Activated naive CD4-positive, alpha-beta T cell treated with anti-CD3 and anti-CD28 coated beads, Interleukin-2, amount 50 U/mL, for 16 hours (primary cell): Measurements from ENCODE around the gene TH.

ENCODE experiments used
- DNase-seq: peaks from one replicate; pipeline ENCODE4 v3.0.0-alpha.2; 2020

Gene TH

DNA sequence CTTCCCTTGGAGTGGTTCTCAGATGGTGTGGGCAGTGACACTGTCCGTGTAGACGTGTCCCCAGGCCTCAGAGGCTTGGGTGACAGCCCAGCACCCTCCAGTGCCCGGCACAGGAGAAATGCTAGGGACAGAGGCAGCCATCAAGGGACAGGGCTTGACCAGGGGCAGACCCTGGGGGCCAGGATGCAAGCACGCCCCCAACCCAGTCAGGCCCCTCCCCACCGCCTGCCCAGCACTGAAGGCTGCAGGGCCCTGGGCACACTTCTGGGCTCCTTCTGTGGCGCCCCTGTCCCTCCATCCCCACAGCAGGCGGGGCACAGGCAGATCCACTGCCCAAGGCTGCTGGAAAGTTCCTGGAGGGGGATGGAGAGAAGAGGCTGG is 43.5 kb downstream of the TH start:
- DNase-seq: no peak

DNA sequence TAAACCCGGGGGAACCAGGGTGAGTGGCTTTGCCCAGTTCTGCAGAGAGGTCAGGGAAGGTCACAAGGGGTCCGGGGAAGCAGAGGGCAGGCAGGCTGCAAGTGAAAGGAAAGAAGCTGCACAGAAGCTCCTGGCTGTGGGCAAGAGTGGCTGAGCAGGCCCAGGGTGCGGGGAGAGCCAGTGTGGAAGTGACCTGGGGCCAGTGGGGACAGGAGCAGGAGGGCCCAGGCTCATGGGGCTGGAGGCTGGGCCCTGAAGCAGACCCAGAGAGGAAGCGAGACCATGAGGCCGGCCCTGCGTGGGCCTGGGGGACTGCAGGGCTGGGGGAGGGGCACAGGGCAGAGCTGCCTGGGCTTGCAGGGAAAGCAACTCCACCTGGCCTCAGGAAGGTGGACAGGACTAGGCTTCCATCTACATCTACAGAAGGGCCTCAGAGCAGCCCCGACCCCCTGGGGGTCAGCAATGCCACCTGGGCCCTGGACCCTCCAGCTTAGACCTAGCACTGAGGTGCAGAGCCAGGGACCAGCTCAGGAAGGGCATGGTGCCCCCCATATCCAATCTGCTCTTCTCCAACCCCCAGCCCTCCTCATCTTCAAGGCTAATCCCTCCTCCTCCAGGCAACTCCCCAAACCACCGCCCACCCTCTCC is 44.0 kb downstream of the TH start:
- DNase-seq: no peak

DNA sequence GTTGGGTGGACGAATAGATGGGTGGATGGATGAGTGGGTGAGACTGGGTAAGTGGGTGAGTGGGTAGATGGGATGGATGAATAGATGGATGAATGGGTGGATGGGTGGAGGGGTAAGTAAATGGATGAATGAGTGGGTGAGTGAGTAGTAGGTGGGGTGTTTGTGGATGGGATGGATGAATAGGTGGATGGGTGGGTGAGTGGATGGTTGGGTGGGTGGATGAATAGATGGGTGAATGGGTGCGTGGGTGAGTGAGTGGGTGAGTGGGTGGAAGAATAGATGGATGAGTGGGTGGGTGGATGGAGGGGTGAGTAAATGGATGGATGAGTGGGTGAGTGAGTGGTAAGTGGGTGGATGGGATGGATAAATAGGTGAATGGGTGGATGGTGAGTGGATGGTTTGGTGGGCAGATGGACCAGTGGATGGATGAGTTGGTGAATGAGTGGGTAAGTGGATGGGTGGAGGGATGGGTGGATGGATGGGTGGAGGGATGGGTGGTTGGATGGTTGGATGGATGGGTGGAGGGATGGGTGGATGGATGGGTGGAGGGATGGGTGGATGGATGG is 45.0 kb downstream of the TH start:
- DNase-seq: no peak

DNA sequence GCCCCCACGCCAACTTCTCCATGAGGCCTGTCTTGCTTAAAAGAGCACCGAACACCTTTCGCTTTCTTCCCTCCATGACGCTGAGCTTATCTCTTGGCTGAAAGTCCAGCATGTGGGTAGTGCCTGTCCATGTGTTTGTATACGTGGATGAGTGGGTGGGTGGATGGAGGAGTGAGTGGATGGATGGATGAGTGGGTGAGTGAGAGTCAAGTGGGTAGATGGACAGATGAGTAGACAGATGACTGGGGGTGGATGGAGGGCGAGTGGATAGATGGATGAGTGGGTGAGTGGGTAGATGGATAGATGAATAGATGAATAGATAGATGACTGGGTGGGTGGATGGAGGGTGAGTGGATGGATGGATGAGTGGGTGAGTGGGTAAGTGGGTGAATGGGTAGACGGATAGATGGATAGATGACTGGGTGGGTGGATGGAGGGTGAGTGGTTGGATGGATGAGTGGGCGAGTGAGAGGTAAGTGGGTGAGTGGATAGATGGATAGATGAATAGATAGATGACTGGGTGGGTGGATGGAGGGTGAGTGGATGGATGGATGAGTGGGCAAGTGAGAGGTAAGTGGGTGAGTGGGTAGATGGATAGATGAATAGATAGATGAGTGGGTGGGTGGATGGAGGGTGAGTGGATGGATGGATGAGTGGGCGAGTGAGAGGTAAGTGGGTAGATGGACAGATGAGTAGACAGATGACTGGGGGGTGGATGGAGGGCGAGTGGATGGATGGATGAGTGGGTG is 46.7 kb downstream of the TH start:
- DNase-seq: peak; percentile 5

DNA sequence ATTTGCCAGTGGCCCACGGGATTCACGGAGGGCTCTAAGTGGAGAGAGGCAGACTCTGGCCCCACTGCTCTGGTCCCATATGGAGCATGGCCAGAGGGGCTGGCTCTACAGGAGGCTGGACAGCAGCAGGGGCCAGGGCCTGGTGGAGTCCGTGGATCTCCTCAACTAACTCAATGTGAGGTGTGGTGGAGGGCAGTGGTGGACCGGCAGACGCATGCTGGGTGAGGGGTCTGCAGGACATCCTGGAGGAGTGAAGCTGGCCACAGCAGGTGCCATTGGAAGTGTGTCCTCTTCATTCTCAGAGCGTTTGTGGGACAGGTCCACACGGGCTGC is 48.0 kb downstream of the TH start:
- DNase-seq: peak; percentile 3

DNA sequence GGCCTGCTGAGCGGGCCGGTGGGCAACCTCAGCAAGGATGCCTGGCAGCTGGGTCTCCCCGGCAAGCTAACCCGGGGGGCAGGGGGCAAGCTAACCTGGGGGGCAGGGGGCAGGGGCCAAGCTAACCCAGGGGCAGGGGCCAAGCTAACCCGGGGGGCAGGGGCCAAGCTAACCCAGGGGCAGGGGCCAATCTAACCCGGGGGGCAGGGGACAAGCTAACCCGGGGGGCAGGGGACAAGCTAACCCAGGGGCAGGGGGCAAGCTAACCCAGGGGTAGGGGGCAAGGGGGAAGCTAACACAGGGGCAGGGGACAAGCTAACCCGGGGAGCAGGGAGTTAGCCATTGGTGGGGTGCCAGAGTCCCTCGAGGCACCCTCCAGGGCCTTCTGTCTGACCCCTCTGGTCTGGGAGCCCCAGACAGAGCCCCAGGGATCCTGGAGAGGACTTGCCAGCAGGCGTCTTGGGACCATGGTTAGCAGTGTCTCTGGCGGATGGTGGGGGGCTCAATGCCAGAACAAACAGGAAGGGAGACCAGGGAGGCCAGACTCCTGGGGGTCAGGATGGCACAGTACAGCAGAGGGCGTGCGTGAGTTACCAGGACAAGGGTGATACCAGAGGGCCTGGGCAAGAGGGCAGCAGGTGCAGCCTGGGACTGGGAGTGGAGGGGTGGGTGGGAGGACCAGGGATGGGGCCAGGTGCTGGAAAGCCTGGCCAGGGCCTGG is 48.5 kb downstream of the TH start:
- DNase-seq: peak; percentile 9

DNA sequence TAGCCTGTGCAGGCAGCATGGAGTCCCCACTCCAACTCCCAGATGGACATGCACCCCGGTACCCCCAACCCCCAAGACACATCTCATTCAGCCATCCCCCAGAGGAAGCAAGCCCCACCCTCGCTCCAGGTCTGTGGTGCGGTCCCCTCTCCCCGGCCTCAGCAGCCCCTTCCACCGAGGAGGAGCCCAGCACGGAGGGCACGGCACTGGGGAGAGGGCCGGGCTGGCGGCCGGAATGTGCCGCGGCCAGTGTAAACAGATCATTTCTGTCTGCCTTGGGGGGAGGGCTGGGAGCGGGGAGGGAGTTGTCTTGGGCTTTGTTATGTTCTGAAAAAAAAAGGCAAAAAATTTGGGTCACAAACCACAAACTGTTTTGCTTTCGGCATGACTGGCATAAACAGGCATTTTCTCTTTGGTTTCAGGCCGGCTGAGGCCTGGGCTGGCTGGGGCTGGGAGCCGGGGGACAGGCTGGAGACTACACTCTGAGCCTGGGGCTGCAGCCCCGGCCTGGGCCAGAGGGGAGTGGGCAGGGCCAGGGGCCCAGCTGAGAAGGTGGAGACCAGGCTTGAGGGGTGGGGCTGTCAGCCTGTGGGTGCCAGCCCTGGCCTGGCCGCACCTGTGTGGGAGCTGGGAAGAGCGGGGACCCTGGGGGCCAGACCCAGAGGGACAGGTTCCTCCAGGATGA is 49.3 kb downstream of the TH start:
- peak; percentile 6 for DNase-seq

DNA sequence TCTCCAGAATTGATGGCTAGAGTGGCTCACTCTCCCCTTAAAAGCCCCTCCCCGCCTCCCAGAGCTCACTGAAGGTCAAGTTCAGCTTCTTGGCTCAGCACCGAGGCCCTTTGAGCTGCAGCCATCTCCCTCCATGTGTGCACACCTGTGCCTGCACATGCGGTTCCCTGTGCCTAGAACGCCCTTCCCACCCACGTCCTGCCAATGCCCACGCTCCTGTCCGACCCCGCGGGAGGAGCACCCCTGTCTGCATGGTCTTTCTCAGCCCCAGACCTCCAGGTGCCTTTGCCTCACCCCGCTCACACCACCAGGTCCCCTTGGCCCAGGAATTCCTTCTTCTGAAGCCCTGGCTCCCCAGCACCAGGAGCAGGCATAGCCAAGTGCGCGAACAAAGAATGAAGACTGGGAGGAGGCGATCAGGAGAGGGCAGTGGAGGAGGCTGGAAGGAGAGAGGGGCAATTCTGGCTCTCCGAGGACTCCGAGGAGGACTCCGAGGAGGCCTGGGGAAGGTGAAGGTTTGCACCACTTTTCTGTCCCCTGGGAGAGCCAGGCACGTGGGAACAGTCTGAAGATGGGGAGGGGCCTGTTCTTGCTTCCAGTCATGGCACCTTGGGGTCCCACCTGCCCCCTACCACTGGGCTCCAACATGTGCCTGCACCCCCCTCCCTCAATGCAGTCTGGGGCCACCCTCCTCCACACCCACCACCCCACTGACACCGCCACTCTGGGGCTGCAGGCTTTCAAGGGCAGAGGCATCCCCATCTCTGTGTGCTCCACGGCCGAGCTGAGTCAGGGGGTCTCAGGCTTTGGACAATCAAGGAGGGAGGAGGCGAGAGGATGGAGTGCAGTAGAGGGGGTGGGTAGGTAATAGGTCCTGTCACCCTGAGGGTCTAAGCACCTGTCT is 50.1 kb downstream of the TH start:
- DNase-seq: peak; percentile 6

DNA sequence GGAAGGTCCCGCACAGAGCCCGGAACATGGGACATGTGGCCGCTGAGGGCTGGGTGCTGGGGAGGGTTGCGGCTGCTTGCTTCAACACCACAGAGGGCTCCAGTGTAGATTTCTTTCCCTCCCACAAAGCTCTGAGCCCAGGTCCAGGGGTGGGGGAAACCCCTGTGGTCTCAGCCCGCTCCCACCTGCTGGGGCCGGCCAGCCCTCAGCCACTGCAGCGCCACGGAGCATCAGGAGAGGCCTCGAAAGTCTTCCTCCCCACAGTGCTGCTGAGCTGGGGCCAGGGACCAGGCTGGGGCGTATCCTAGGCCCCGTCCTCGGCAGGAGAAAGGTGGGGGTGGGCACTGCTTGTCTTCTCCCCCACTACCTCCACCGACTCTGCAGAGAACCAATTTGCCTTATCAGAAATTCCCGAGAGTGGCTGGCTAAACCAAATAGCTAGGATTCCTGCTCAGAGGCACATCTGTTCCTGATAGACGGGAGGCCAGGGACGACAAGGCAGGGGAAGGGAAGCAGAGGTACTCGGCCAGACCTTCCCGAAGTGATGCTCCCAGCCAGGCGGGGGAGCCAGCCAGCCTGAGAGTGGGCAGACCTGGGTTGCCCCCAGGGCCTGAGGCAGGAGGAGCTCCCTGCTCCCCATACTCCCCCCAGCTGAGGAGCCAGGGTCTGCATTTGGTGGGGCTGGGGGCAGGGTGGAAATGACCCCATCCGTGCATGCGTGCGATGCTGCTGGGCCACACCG is 51.1 kb downstream of the TH start:
- DNase-seq: peak; percentile 4

DNA sequence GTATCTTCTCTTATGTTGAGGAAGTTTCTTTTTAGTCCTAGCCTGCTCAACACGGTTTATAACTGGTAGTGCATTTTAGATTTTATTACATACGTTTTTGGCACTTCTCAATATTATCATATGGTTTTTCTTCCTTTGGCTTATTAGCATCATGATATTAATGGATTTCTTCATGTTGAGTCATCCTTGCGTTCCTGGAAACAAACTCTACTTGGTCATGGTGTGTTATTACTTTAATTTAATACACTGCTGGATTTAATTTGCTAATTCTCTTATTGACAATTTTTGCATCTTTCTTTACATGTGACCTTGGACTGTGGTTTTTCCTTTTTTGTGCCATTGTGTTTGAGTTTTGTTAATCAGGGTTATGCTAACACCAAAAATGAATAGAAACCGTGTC is 52.9 kb downstream of the TH start:
- DNase-seq: no peak

DNA sequence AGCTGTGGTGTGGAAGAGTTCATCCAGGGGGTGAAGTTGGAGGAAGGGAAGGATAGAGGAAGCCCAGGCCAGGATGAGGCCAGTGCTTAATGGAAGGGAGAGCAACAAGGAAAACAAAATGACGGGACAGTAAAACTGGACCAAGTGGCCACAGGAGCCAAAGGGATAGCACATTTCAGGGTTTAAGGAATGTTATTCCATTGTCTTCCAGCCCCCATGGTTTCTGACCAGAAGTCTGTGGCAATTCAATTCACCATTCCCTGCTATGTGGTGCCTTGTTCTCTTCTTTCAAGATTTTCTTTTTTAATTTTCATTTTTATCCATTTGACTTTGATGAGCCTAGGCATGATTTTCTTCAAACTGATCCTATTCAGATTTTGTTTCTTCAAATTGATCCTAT is 54.9 kb downstream of the TH start:
- no peak for DNase-seq

DNA sequence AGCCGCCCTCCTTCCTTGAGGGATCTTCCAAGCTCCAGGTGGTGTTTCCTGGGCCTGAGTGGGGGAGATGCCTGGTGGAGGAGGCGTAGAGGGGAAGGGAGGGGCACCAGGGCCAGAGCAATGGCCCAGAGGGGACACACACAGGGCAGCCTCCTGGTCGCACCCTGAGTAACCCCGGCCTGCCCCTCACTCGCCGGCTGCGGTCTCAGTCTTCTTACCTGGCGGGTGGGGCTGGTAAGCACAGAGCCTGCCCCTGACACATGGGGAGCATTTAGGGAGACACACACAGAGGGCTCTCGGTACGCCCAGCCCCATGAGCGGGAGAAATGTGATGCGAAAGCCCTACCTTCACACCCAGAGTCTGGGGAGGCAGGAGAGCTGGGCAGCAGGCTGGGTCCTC is 56.3 kb downstream of the TH start:
- no peak for DNase-seq

DNA sequence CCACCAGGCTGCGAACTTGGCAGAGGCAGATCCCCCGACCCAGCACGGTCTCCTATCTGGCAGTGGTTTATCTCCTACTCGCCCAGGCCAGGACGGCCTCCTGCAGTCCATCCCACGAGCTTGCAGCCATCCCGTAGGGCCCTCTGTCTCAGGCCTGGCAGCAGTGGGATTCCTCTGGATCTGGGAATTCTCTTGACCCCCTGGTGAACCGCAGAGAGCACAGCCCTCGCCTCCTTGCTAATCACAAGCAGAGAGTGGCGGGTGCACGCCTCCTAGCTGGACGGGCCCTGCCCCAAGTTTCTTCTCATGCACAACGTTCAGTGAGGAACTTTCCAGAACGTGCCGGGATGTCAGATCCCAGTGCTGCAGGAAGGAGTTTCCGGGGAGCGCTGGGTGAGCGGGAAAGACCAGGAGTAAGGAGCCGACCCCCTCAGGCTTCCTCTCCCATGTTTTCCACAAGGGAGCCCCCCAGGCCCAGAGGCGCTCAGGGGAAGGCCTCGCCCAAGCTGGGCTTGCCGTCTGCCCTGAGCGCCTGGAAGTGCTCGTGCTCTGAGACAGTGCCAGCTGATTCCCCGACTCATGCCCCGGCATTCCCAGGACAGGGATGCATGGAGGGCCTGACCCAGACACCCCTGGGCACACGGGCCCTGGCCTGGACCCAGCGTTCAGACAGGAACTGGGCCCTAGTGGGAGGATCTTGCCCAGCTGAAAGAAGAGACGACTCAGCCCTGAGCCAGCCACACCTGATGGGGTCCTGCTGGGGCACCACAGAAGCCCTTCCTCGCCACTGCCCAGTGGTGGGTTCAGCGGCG is 57.0 kb downstream of the TH start:
- DNase-seq: no peak
